WTC11 (cell line): ENCODE results near the gene AVEN. TPM values are rescaled to one million over a fixed set of nuclear protein-coding genes. Genes with fewer than 3 reads are reported as not detected.

Experiments used
- ATAC-seq: fragments of 200-7000 bp; cut with Tn5 transposase; 2 replicates; pipeline ENCODE4 v1.10.0; 2021; ENCODE audit warnings: mild to moderate bottlenecking, moderate library complexity
- CTCF ChIA-PET: fragments of 300-600 bp; sonication (Branson Sonifier 250); formaldehyde crosslinking; loops from one replicate; lab custom pipeline; 2021; ENCODE audit warnings: antibody characterized with exemption; lab: Charles Lee
- POLR2A ChIA-PET: fragments of 350-600 bp; sonication (Branson Sonifier 250); formaldehyde crosslinking; loops from one replicate; lab custom pipeline; 2021; ENCODE audit warnings: antibody characterized with exemption; lab: Charles Lee
- DNase-seq: peaks from one replicate; pipeline ENCODE4 v3.0.0; 2021; ENCODE audit warnings: low spot score
- H3K27ac Mint-ChIP-seq: 2 replicates; pipeline ENCODE4 v1.8.0; 2021; ENCODE audit warnings: mixed read lengths
- H3K27me3 Mint-ChIP-seq: 2 replicates; pipeline ENCODE4 v1.8.0; 2021; ENCODE audit warnings: low read depth, mild to moderate bottlenecking, moderate library complexity, mixed read lengths
- H3K36me3 Mint-ChIP-seq: 2 replicates; pipeline ENCODE4 v1.8.0; 2021; ENCODE audit warnings: mixed read lengths
- H3K4me1 Mint-ChIP-seq: 2 replicates; pipeline ENCODE4 v1.8.0; 2022; ENCODE audit warnings: mixed read lengths
- H3K4me3 Mint-ChIP-seq: 2 replicates; pipeline ENCODE4 v1.8.0; 2021; ENCODE audit warnings: mild to moderate bottlenecking, moderate library complexity, mixed read lengths
- H3K9me3 Mint-ChIP-seq: 2 replicates; pipeline ENCODE4 v1.8.0; 2021; ENCODE audit warnings: mixed read lengths
- AFF4 ChIP-seq: sonication (generic); formaldehyde crosslinking; IDR thresholded peaks from 2 replicates; pipeline ENCODE4 v1.8.1; 2023; ENCODE audit warnings: mild to moderate bottlenecking, missing genetic modification reagents, borderline replicate concordance
- ARID4B ChIP-seq: sonication (generic); formaldehyde crosslinking; IDR thresholded peaks from 2 replicates; pipeline ENCODE4 v1.8.0; 2023; ENCODE audit warnings: missing genetic modification reagents, mild to moderate bottlenecking, borderline replicate concordance
- ATF6 ChIP-seq: sonication (generic); formaldehyde crosslinking; IDR thresholded peaks from 2 replicates; pipeline ENCODE4 v1.8.1; 2023; ENCODE audit warnings: mild to moderate bottlenecking, missing genetic modification reagents
- ETV6 ChIP-seq: sonication (generic); formaldehyde crosslinking; IDR thresholded peaks from 2 replicates; pipeline ENCODE4 v1.8.1; 2022; ENCODE audit warnings: mild to moderate bottlenecking, missing genetic modification reagents
- GRHL2 ChIP-seq: fragments of 250-450 bp; sonication (Bioruptor Pico); IDR thresholded peaks from 2 replicates; pipeline ENCODE4 v1.8.0; 2022; ENCODE audit warnings: mild to moderate bottlenecking, moderate library complexity; ENCODE audit not compliant: insufficient replicate concordance, severe bottlenecking
- JAZF1 ChIP-seq: fragments of 250-450 bp; sonication (Bioruptor Pico); IDR thresholded peaks from 2 replicates; pipeline ENCODE4 v1.9.0; 2021; ENCODE audit warnings: moderate library complexity, mild to moderate bottlenecking, inconsistent platforms
- MXD4 ChIP-seq: fragments of 250-450 bp; sonication (Bioruptor Pico); IDR thresholded peaks from 2 replicates; pipeline ENCODE4 v1.8.0; 2021; ENCODE audit warnings: mild to moderate bottlenecking, moderate library complexity, borderline replicate concordance
- MYBL2 ChIP-seq: sonication (generic); formaldehyde crosslinking; IDR thresholded peaks from 2 replicates; pipeline ENCODE4 v1.8.1; 2023; ENCODE audit warnings: mild to moderate bottlenecking, moderate library complexity, missing genetic modification reagents
- NFYB ChIP-seq: sonication (generic); formaldehyde crosslinking; conservative IDR thresholded peaks from 2 replicates; pipeline ENCODE4 v1.8.0; 2022; ENCODE audit warnings: low read depth, missing genetic modification reagents
- PREB ChIP-seq: sonication (generic); formaldehyde crosslinking; IDR thresholded peaks from 2 replicates; pipeline ENCODE4 v1.8.1; 2022; ENCODE audit warnings: mild to moderate bottlenecking, missing genetic modification reagents, moderate library complexity, borderline replicate concordance
- RELA ChIP-seq: sonication (generic); formaldehyde crosslinking; IDR thresholded peaks from 2 replicates; pipeline ENCODE4 v1.8.1; 2022; ENCODE audit warnings: missing genetic modification reagents, mild to moderate bottlenecking, borderline replicate concordance
- RORB ChIP-seq: fragments of 250-450 bp; sonication (Bioruptor Pico); IDR thresholded peaks from 2 replicates; pipeline ENCODE4 v1.9.0; 2021; ENCODE audit warnings: mild to moderate bottlenecking
- SOX15 ChIP-seq: fragments of 250-450 bp; sonication (Bioruptor Pico); IDR thresholded peaks from 2 replicates; pipeline ENCODE4 v1.9.0; 2021; ENCODE audit warnings: mild to moderate bottlenecking
- STAT6 ChIP-seq: sonication (generic); formaldehyde crosslinking; conservative IDR thresholded peaks from 2 replicates; pipeline ENCODE4 v1.8.1; 2023; ENCODE audit warnings: mild to moderate bottlenecking, low read depth, missing genetic modification reagents, moderate library complexity
- ZNF138 ChIP-seq: sonication (generic); formaldehyde crosslinking; conservative IDR thresholded peaks from 2 replicates; pipeline ENCODE4 v1.8.1; 2022; ENCODE audit warnings: mild to moderate bottlenecking, moderate library complexity, missing genetic modification reagents
- total RNA-seq: library from RNA; stranded (reverse); gene quantifications from 3 replicates; pipeline ENCODE4 v1.2.3, GENCODE V29; 2021

AVEN gene
- total RNA-seq, 1 experiment from 2014 or later = 12.4 TPM

GRCh38 chr15:33902043-33902442 lies 137.0 kb downstream of the AVEN start:
- DNase-seq = no peak
- no peaks in the 10 kb centered on the region for H3K27me3 Mint-ChIP-seq
- no peak overlapping the region for H3K27ac Mint-ChIP-seq
- ChIA-PET CTCF (no interaction called here), POLR2A (no interaction called here)
- no peak for ATAC-seq
- no peak overlapping the region for H3K4me3 Mint-ChIP-seq
- H3K4me1 Mint-ChIP-seq = peaks cover 8% of the 10 kb centered on the region
- TF ChIP-seq ARID4B (CRISPR knock-in tag) (no peak), RELA (no peak), ATF6 (no peak), MXD4 (CRISPR knock-in tag) (no peak), STAT6 (CRISPR knock-in tag) (no peak), AFF4 (CRISPR knock-in tag) (no peak), GRHL2 (CRISPR knock-in tag) (no peak), ZNF138 (CRISPR knock-in tag) (no peak), PREB (no peak), RORB (CRISPR knock-in tag) (no peak), JAZF1 (CRISPR knock-in tag) (no peak), SOX15 (CRISPR knock-in tag) (no peak), MYBL2 (no peak), NFYB (CRISPR knock-in tag) (no peak), ETV6 (no peak)
- H3K9me3 Mint-ChIP-seq = peaks cover 5% of the 10 kb centered on the region
- H3K36me3 Mint-ChIP-seq = no peaks in the 10 kb centered on the region
